22Rv1 (cell line): ENCODE results near the gene PHF5A.

Experiments
- CTCF ChIP-seq: fragments of 450-650 bp; IDR thresholded peaks from 2 replicates; pipeline ENCODE4 v1.5.1; 2017; ENCODE audit warnings: mild to moderate bottlenecking
- ZFX ChIP-seq: fragments of 450-650 bp; IDR thresholded peaks from 2 replicates; pipeline ENCODE4 v1.6.1; 2017; ENCODE audit warnings: antibody characterized with exemption, borderline replicate concordance

- no peak for TF ChIP-seq CTCF
- no peak for TF ChIP-seq ZFX
These were observed 38.5 kb downstream of the PHF5A start for GRCh38 chr22:41429951-41430332.
